ENCODE data around the gene LRCH3. TPM values are rescaled to one million over a fixed set of nuclear protein-coding genes. Genes with fewer than 3 reads are reported as not detected.

LRCH3 gene
- total RNA-seq, 1 donor from 2014 or later = 70.2 TPM

DNA sequence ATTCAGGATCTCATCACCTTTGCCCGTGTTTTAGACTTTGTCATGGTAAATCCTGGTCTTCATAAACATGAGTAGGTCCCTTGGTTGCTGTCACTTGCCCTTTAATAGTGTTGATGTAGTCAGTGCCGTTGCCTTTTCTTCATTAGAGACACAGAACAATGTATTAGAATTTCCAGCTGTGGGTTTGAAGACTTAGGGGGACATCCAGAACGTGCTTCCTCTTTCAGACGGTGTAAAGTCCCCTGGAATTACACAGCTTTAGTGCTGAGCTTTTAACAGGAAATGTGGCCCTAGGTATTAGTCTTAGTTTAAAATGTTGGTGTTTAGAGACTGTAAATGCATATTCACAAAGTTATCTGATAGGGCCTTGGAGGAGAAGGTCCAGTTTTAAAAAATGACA, 8.8 kb upstream of the LRCH3 start:
- Mint-ChIP-seq H3K4me1 (ENCODE audit: unreplicated experiment) (no peaks in the 10 kb centered on the region), H3K4me3 (ENCODE audit: unreplicated experiment) (no peak overlapping the region), H3K27ac (ENCODE audit: unreplicated experiment) (no peak overlapping the region), H3K9me3 (ENCODE audit: unreplicated experiment) (no peaks in the 10 kb centered on the region), H3K27me3 (ENCODE audit: unreplicated experiment) (no peaks in the 10 kb centered on the region), H3K36me3 (ENCODE audit: unreplicated experiment) (peaks cover 38% of the 10 kb centered on the region)
- DNase-seq (ENCODE audit: extremely low spot score, unreplicated experiment) = no peak
- TF ChIP-seq, protein P1, sequence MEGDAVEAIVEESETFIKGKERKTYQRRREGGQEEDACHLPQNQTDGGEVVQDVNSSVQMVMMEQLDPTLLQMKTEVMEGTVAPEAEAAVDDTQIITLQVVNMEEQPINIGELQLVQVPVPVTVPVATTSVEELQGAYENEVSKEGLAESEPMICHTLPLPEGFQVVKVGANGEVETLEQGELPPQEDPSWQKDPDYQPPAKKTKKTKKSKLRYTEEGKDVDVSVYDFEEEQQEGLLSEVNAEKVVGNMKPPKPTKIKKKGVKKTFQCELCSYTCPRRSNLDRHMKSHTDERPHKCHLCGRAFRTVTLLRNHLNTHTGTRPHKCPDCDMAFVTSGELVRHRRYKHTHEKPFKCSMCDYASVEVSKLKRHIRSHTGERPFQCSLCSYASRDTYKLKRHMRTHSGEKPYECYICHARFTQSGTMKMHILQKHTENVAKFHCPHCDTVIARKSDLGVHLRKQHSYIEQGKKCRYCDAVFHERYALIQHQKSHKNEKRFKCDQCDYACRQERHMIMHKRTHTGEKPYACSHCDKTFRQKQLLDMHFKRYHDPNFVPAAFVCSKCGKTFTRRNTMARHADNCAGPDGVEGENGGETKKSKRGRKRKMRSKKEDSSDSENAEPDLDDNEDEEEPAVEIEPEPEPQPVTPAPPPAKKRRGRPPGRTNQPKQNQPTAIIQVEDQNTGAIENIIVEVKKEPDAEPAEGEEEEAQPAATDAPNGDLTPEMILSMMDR (IDR thresholded peaks at IDR 0.05) = no peak

DNA sequence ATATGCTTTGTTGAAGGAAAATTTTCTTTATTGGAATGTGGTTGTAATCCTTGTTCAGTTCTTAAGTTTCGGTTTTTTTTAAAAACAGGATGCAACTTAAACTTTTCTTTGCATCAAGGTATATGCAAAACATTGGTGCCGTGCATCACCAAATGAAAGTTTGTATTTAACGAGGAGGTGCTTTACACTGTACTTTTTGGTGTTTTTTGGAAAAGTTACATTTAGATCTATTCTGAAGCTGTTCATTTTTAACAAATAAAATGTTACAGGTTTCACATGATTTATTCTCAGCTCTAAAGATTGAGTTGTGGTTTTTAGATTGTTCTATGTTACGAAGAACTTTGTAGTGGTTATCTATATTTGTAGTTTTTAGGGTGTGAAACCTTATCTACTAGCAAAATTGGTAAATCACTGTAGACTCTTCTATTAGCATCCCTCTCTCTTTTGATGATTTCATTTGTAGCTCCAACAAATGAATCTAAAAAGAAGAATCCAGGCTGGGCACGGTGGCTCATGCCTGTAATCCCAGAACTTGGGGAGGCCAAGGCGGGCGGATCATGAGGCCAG, 7.0 kb upstream of the LRCH3 start:
- H3K36me3 Mint-ChIP-seq (ENCODE audit: unreplicated experiment) = peaks cover 30% of the 10 kb centered on the region
- H3K4me3 Mint-ChIP-seq (ENCODE audit: unreplicated experiment) = no peak overlapping the region
- no peaks in the 10 kb centered on the region for H3K27me3 Mint-ChIP-seq (ENCODE audit: unreplicated experiment)
- H3K4me1 Mint-ChIP-seq (ENCODE audit: unreplicated experiment) = no peaks in the 10 kb centered on the region
- TF ChIP-seq, protein P1 (IDR thresholded peaks at IDR 0.05) = no peak
- no peak for DNase-seq (ENCODE audit: extremely low spot score, unreplicated experiment)
- no peak overlapping the region for H3K27ac Mint-ChIP-seq (ENCODE audit: unreplicated experiment)
- no peaks in the 10 kb centered on the region for H3K9me3 Mint-ChIP-seq (ENCODE audit: unreplicated experiment)

DNA sequence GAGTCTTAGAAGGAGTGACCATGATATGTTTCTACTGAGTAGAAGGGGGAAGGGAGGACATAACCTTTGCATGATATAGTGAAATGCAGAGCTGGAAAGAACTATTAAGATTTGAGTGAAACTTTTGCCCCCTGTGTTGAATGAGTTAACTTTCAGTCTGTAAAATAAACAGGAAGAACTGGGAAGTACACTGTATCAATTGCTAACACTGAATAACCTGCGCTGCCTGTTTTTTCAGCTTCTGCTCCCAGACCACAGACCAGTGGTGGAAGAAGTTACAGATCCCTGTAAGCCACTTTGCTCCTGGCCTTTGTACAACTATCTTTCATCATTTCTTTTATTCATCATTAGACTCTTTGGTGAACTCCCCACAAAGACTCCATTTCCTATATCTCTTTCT, 3.6 kb upstream of the LRCH3 start:
- DNase-seq (ENCODE audit: extremely low spot score, unreplicated experiment) = no peak
- Mint-ChIP-seq H3K27me3 (ENCODE audit: unreplicated experiment) (no peaks in the 10 kb centered on the region), H3K27ac (ENCODE audit: unreplicated experiment) (no peak overlapping the region), H3K9me3 (ENCODE audit: unreplicated experiment) (no peaks in the 10 kb centered on the region), H3K4me3 (ENCODE audit: unreplicated experiment) (no peak overlapping the region), H3K4me1 (ENCODE audit: unreplicated experiment) (peaks cover 6% of the 10 kb centered on the region), H3K36me3 (ENCODE audit: unreplicated experiment) (peaks cover 14% of the 10 kb centered on the region)
- TF ChIP-seq, protein P1 (IDR thresholded peaks at IDR 0.05) = no peak

DNA sequence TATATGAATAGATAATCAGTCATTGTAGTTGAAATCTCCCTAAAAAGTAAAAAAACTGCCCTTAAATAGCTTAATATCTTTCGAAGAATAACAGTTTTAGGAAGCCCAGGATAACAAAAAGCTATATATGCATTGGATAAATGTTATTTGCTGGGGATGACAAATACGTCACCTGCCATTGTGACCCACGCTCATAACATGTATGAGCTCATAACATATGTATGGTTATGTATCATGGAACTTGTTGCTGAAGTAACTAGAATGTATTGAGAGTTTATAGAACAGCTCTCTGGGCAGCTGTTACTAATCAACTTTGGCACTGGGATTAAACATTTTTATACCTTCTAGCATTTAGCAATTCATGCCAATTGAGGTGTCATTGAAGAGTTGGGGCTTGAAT, 1.7 kb upstream of the LRCH3 start:
- TF ChIP-seq, protein P1 (IDR thresholded peaks at IDR 0.05) = no peak
- Mint-ChIP-seq H3K4me1 (ENCODE audit: unreplicated experiment) (peaks cover 24% of the 10 kb centered on the region), H3K36me3 (ENCODE audit: unreplicated experiment) (peaks cover 8% of the 10 kb centered on the region), H3K27ac (ENCODE audit: unreplicated experiment) (no peak overlapping the region), H3K4me3 (ENCODE audit: unreplicated experiment) (no peak overlapping the region), H3K9me3 (ENCODE audit: unreplicated experiment) (no peaks in the 10 kb centered on the region), H3K27me3 (ENCODE audit: unreplicated experiment) (no peaks in the 10 kb centered on the region)
- DNase-seq (ENCODE audit: extremely low spot score, unreplicated experiment) = no peak

DNA sequence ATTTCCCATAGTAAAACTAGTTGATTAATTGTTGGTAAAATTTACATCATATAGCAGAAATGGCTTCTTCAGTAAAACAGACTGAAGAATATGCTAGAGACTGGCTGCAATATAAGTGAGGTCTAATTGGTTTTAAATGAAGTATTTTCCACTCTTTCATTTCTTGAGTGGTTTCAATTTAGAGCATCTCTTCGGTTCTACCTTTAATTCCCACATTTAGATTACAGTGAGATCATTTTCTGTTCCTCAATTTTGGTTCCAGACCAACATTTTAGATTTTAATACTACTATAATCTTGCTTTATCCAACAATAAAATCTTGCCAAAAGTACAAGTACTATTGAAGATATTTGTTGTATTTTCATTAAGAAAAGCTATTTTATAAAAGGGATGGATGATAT, 1.0 kb upstream of the LRCH3 start:
- peaks cover 4% of the 10 kb centered on the region for H3K36me3 Mint-ChIP-seq (ENCODE audit: unreplicated experiment)
- no peaks in the 10 kb centered on the region for H3K27me3 Mint-ChIP-seq (ENCODE audit: unreplicated experiment)
- peak overlapping the region; percentile 98 for H3K27ac Mint-ChIP-seq (ENCODE audit: unreplicated experiment)
- TF ChIP-seq, protein P1 (IDR thresholded peaks at IDR 0.05) = no peak
- no peak for DNase-seq (ENCODE audit: extremely low spot score, unreplicated experiment)
- peak overlapping the region; percentile 97 for H3K4me3 Mint-ChIP-seq (ENCODE audit: unreplicated experiment)
- peaks cover 29% of the 10 kb centered on the region for H3K4me1 Mint-ChIP-seq (ENCODE audit: unreplicated experiment)
- H3K9me3 Mint-ChIP-seq (ENCODE audit: unreplicated experiment) = no peaks in the 10 kb centered on the region
